SH-SY5Y (cell line): ENCODE results near the gene CCDC192.

ENCODE experiments used
- GATA2 ChIP-seq: IDR thresholded peaks from 2 replicates; pipeline ENCODE4 v1.6.1; 2011; ENCODE audit warnings: mild to moderate bottlenecking, low read depth, low read length
- GATA3 ChIP-seq: IDR thresholded peaks from 2 replicates; pipeline ENCODE4 v1.6.1; 2011; ENCODE audit warnings: low read depth, mild to moderate bottlenecking, low read length, moderate library complexity

GRCh38 chr5:127957701-127958239, 254.6 kb downstream of the CCDC192 start:
- TF ChIP-seq GATA2 (no peak), GATA3 (no peak)
